ENCODE results near the gene LRRC26.

GRCh38 chr9:137215196-137215986, 45.5 kb upstream of the LRRC26 start:
- no peak for TF ChIP-seq SKIL (CRISPR knock-in tag; IDR thresholded peaks at IDR 0.05; ENCODE audit: borderline replicate concordance)
- no peak for TF ChIP-seq CTCF (CRISPR knock-in tag; IDR thresholded peaks at IDR 0.05)
- no peak for TF ChIP-seq CC2D1A (CRISPR knock-in tag; IDR thresholded peaks at IDR 0.05)
- no peak for TF ChIP-seq ZNF687 (CRISPR knock-in tag; IDR thresholded peaks at IDR 0.05)
- TF ChIP-seq ZBTB43 (CRISPR knock-in tag; conservative IDR thresholded peaks at IDR 0.05): no peak
- TF ChIP-seq HCFC1 (IDR thresholded peaks at IDR 0.05; ENCODE audit: low read depth, low read length): no peak
- TF ChIP-seq JUN (CRISPR knock-in tag; IDR thresholded peaks at IDR 0.05): no peak
- no peak for TF ChIP-seq MAZ (IDR thresholded peaks at IDR 0.05; ENCODE audit: borderline replicate concordance, low read depth, low read length)
- no peak for TF ChIP-seq MAZ (CRISPR knock-in tag; IDR thresholded peaks at IDR 0.05; ENCODE audit: low read depth)

Data from HepG2 (cell line).